Measurements from ENCODE around the gene TNP2. TPM values are rescaled to one million over a fixed set of nuclear protein-coding genes. Genes with fewer than 3 reads are reported as not detected.

The TNP2 gene
- total RNA-seq, 2 donors from 2014 or later = not detected

DNA sequence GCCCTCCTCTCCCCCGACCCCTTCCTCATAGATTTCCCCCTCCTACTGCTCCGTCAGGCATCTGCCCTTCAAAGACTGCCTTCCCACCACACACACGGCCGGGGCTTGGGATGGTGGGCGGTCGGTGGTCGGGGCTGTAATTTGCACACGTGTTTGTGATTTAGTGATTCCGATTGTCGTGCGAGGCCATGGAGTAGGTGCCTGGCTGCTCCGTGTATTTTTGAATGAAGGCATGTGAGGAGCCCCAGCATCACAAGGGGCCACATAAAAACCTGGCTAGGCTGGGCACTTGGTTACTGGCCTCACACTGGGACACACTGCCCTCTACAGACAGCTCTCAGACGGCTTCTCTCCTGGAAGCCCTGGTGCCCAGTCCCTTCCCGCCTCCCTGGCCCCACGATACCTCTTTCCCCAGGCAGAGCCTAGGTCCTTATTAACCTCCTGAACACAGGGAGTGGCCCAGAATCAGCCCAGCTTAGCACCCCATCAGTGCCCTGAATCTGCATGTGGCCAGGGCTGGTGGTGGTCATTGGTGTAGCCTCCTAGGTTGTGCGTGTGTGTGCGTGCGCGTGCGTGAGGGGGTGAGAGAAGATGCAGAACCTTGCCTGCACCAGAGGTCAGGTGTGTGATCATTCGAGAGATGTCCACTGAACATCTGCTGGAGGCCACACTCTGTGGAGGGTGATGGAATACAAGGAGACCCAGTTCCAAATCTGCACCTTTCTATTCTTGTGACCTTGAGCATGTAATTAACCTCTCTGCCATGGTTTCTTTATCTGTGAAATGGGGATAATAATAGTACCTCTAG is 11.8 kb downstream of the TNP2 start:
- Histone ChIP-seq H3K27ac (peak overlapping the region; percentile 96), H3K36me3 (no peaks in the 10 kb centered on the region), H3K27me3 (no peaks in the 10 kb centered on the region), H3K4me3 (peak overlapping the region; percentile 93), H3K9me3 (no peaks in the 10 kb centered on the region), H3K9ac (ENCODE audit: low read depth in 2 of 2, low read length in 2 of 2) (peak overlapping the region in 1 of 2 donors; percentile 86), H3K4me1 (peaks cover 8% of the 10 kb centered on the region)
- peak; percentile 86 for DNase-seq
- intact Hi-C loops (cut with DNase I) = loop anchor here (2.0 to 10.0 kb wide), 3 partner anchors 90 to 287 kb away; partner anchors contain the start of gene RMI2
- TF ChIP-seq, protein P1, sequence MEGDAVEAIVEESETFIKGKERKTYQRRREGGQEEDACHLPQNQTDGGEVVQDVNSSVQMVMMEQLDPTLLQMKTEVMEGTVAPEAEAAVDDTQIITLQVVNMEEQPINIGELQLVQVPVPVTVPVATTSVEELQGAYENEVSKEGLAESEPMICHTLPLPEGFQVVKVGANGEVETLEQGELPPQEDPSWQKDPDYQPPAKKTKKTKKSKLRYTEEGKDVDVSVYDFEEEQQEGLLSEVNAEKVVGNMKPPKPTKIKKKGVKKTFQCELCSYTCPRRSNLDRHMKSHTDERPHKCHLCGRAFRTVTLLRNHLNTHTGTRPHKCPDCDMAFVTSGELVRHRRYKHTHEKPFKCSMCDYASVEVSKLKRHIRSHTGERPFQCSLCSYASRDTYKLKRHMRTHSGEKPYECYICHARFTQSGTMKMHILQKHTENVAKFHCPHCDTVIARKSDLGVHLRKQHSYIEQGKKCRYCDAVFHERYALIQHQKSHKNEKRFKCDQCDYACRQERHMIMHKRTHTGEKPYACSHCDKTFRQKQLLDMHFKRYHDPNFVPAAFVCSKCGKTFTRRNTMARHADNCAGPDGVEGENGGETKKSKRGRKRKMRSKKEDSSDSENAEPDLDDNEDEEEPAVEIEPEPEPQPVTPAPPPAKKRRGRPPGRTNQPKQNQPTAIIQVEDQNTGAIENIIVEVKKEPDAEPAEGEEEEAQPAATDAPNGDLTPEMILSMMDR (IDR thresholded peaks at IDR 0.05) = peak; percentile 65

DNA sequence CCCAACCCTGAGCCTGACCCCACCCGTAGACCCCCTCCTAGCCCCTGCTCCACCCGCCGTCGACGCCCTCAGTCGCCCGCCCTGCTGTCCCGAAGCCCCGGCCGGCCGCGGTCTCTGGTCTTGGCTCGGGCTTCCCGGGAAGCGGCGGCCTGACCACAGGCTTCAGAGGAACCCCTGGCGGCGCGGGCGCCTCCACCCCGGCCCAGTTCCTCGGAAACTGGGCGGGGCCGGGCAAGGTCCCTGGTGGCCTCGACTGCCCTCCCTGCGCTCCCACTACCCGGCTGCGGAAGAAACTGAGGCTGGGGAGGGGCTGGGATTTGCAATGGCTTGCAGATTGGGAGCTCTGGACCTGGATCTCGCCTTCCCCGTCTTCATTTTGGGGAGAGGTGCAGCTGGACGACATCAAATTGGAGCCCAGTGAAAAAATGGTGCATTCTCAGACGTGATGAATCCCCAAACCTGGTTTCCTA is 12.4 kb downstream of the TNP2 start:
- H3K36me3 ChIP-seq = no peaks in the 10 kb centered on the region
- peak overlapping the region; percentile 93 for H3K4me3 ChIP-seq
- H3K9ac ChIP-seq (ENCODE audit: low read depth in 2 of 2, low read length in 2 of 2) = peak overlapping the region; percentile 62 to 86
- TF ChIP-seq, protein P1 (IDR thresholded peaks at IDR 0.05) = no peak
- no peaks in the 10 kb centered on the region for H3K27me3 ChIP-seq
- intact Hi-C loops (cut with DNase I) = loop anchor here (2.0 to 10.0 kb wide), 3 partner anchors 91 to 286 kb away; partner anchors contain the start of gene RMI2
- peaks cover 8% of the 10 kb centered on the region for H3K4me1 ChIP-seq
- H3K27ac ChIP-seq = peak overlapping the region; percentile 96
- DNase-seq = peak; percentile 72
- no peaks in the 10 kb centered on the region for H3K9me3 ChIP-seq

DNA sequence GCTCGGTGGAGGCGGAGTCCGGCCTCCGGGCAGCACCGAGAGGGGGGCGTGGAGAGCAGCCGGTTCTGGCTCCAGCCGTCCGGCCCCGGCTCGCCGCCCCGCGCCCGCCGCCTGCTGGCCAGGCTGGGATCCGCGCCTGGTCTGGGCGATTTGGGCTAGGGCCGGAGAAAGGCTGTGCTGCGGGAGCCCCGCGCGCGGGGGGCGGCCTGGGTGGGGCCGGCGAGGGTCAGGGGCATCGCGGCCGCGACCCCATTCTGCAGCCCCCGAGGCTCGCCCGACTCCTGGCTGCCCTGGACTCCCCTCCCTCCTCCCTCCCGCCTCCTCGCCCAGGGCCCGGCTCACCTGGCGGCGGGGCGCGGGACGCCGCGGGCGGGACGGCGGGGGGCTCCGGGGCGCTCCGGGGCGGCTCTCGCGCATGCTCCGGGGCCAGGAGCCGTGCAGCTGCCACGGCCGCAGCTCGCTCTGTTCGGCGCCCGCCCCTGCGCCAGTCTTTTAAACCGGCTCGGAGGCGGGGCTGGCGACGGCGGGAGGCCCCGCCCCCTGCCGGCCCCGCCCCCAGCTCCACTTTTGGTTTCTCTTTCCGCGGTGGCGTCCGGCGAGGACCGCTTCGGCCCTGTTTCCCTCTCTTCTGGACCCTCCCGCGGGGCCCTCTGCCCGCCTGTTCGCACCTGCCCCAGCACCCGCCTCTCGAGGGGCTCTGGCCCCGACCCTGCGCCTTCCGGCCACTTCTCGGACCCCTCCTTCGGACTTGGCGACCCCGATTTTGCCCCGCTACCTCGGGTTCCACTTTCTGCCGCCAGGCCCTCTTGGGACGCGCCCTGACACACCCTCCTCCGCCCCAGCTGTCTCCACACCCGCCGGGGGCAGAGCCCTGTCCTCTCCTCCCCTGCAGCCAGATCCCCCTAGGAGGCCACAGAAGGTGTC is 13.1 kb downstream of the TNP2 start, which contains the start of gene SOCS1:
TSS of gene SOCS1 (minus strand) at position 468 of the 924 bp plus-strand sequence. CDS start 726 bp downstream, outside the sequence.
- H3K27ac ChIP-seq = peak within 1 kb of the TSS; percentile 96
- no peaks in the 10 kb centered on the region for H3K36me3 ChIP-seq
- H3K9ac ChIP-seq (ENCODE audit: low read depth in 2 of 2, low read length in 2 of 2) = peak within 1 kb of the TSS; percentile 86
- intact Hi-C loops (cut with DNase I) = loop anchor here (2.0 to 10.0 kb wide), 3 partner anchors 91 to 285 kb away; partner anchors contain the start of gene RMI2
- peaks cover 8% of the 10 kb centered on the region for H3K4me1 ChIP-seq
- peak; percentile 89 for DNase-seq
- TF ChIP-seq, protein P1 (IDR thresholded peaks at IDR 0.05) = peak; percentile 78
- no peaks in the 10 kb centered on the region for H3K9me3 ChIP-seq
- H3K27me3 ChIP-seq = no peaks in the 10 kb centered on the region
- peak within 1 kb of the TSS; percentile 93 for H3K4me3 ChIP-seq

DNA sequence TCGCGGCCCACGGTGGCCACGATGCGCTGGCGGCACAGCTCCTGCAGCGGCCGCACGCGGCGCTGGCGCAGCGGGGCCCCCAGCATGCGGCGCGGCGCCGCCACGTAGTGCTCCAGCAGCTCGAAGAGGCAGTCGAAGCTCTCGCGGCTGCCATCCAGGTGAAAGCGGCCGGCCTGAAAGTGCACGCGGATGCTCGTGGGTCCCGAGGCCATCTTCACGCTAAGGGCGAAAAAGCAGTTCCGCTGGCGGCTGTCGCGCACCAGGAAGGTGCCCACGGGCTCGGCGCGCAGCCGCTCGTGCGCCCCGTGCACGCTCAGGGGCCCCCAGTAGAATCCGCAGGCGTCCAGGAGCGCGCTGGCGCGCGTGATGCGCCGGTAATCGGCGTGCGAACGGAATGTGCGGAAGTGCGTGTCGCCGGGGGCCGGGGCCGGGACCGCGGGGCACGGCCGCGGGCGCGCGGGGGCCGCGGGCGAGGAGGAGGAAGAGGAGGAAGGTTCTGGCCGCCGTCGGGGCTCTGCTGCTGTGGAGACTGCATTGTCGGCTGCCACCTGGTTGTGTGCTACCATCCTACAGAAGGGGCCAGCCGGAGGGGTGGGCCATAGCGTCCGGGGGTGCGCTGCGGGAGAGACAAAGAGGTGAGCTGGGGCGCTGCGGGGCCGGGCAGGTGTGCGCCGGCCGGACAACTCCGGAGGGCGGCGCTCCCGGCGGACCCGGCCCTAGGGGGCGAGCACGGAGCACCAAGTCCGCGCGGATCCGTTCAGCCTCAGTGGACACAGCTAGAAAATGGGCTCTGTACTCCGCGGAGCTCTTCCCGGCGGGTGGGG is 14.0 kb downstream of the TNP2 start:
- TF ChIP-seq, protein P1 (IDR thresholded peaks at IDR 0.05) = no peak
- peak; percentile 49 for DNase-seq
- Histone ChIP-seq H3K9me3 (no peaks in the 10 kb centered on the region), H3K36me3 (no peaks in the 10 kb centered on the region), H3K9ac (ENCODE audit: low read depth in 2 of 2, low read length in 2 of 2) (peak overlapping the region; percentile 63 to 86), H3K27me3 (no peaks in the 10 kb centered on the region), H3K27ac (peak overlapping the region; percentile 96), H3K4me1 (peaks cover 8% of the 10 kb centered on the region), H3K4me3 (peak overlapping the region; percentile 93)
- intact Hi-C loops (cut with DNase I) = loop anchor here (5.0 to 10.0 kb wide), 2 partner anchors 92 to 150 kb away; partner anchors contain the start of gene RMI2

Measured in colonic mucosa (tissue), 4 donors.